Keratinocyte (primary cell): ENCODE results near the gene CPEB3.

Source experiments
- CTCF ChIP-seq, 3 experiments: IDR thresholded peaks in 1 of 3; conservative IDR thresholded peaks in 1 of 3; optimal IDR thresholded peaks in 1 of 3; 2 replicates in 2 of 3; 3 replicates in 1 of 3; pipeline versions ENCODE3 to v1.5.1; 2011; ENCODE audit warnings: low read length in 3 of 3, mild to moderate bottlenecking in 3 of 3, moderate library complexity in 2 of 3, control low read depth in 1 of 3, inconsistent platforms in 1 of 3; ENCODE audit not compliant: insufficient read depth in 2 of 3; ENCODE audit errors: extremely low read depth in 1 of 3
- EZH2 ChIP-seq: IDR thresholded peaks from one replicate; pipeline ENCODE4 v1.6.1; 2012; ENCODE audit warnings: inconsistent platforms, mild to moderate bottlenecking, low read length, moderate library complexity

DNA sequence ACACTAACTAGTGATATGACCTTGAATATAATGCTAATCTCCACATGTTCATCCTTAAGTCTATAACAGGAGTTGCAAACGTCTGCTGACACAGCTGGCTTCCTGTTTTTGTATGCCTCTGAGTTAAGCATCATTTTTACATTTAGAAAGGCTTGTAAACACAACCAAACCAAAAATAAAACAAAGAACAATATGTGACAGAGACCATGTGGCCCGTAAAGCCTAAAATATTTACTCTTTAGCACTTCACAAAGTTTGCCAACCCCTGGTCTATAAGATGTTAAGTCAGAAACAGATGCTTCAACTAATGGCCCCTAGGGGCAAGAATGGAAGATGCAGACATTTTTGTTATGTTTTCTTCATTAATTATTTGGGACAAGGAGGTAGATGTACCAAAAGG lies 109.3 kb downstream of the CPEB3 start:
- TF ChIP-seq CTCF (optimal IDR thresholded peaks at IDR 0.05 in 1 of 3, IDR thresholded peaks at IDR 0.05 in 1 of 3, conservative IDR thresholded peaks at IDR 0.05 in 1 of 3; ENCODE audit: extremely low read depth in 1 of 3, insufficient read depth in 2 of 3, low read length in 3 of 3) (peak in 1 of 3 experiments; percentile 17), EZH2 (no peak)
